OCI-M2 (cell line): ENCODE measurements around the gene WASF3.
A peak's percentile ranks its signal among the peaks of the same experiment; 100 is the strongest.

Source experiments
- DNase-seq: peaks from one replicate; lab custom pipeline; 2025; ENCODE audit not compliant: unreplicated experiment; lab: John Stamatoyannopoulos, UW

The WASF3 gene

GRCh38 chr13:26680572-26680971 is 123.1 kb downstream of the WASF3 start:
- no peak for DNase-seq

GRCh38 chr13:26681036-26681435 is 123.6 kb downstream of the WASF3 start:
- no peak for DNase-seq

GRCh38 chr13:26682606-26683005 is 125.1 kb downstream of the WASF3 start:
- DNase-seq = no peak

- no peak for DNase-seq
Measured at GRCh38 chr13:26685606-26686005, 128.1 kb downstream of the WASF3 start.

- DNase-seq = no peak
Measured at GRCh38 chr13:26686285-26686684, 128.8 kb downstream of the WASF3 start.

GRCh38 chr13:26688286-26688685 is 130.8 kb downstream of the WASF3 start:
- no peak for DNase-seq

- DNase-seq = no peak
Measured at GRCh38 chr13:26688980-26689379, 131.5 kb downstream of the WASF3 start.

- DNase-seq = no peak
Measured at GRCh38 chr13:26693749-26694463, 136.4 kb downstream of the WASF3 start.

GRCh38 chr13:26694609-26695359 is 137.3 kb downstream of the WASF3 start:
- no peak for DNase-seq

- DNase-seq = no peak
Measured at GRCh38 chr13:26695360-26695705, 137.8 kb downstream of the WASF3 start.

GRCh38 chr13:26695891-26696311 is 138.4 kb downstream of the WASF3 start:
- DNase-seq = no peak

GRCh38 chr13:26697069-26697955 is 139.8 kb downstream of the WASF3 start:
- DNase-seq = no peak

GRCh38 chr13:26698392-26699196 is 141.1 kb downstream of the WASF3 start:
- DNase-seq = peak; percentile 48

- DNase-seq = no peak
Measured at GRCh38 chr13:26699197-26699490, 141.7 kb downstream of the WASF3 start.

- DNase-seq = no peak
Measured at GRCh38 chr13:26705536-26705935, 148.1 kb downstream of the WASF3 start.

- no peak for DNase-seq
Measured at GRCh38 chr13:26706381-26706780, 148.9 kb downstream of the WASF3 start.

GRCh38 chr13:26707122-26708006 is 149.9 kb downstream of the WASF3 start:
- DNase-seq = no peak

GRCh38 chr13:26708007-26708297 is 150.5 kb downstream of the WASF3 start:
- no peak for DNase-seq

- DNase-seq = no peak
Measured at GRCh38 chr13:26709461-26709860, 152.0 kb downstream of the WASF3 start.

GRCh38 chr13:26710166-26710565 is 152.7 kb downstream of the WASF3 start:
- no peak for DNase-seq
